GM18502 (cell line): Measurements from ENCODE around the gene PHC2.

Experiments used
- ATAC-seq: cut with Tn5 transposase; IDR thresholded peaks from one replicate; pipeline ENCODE4 v1.9.1; 2021; ENCODE audit warnings: mild to moderate bottlenecking; ENCODE audit not compliant: unreplicated experiment, poor library complexity

PHC2 gene

DNA sequence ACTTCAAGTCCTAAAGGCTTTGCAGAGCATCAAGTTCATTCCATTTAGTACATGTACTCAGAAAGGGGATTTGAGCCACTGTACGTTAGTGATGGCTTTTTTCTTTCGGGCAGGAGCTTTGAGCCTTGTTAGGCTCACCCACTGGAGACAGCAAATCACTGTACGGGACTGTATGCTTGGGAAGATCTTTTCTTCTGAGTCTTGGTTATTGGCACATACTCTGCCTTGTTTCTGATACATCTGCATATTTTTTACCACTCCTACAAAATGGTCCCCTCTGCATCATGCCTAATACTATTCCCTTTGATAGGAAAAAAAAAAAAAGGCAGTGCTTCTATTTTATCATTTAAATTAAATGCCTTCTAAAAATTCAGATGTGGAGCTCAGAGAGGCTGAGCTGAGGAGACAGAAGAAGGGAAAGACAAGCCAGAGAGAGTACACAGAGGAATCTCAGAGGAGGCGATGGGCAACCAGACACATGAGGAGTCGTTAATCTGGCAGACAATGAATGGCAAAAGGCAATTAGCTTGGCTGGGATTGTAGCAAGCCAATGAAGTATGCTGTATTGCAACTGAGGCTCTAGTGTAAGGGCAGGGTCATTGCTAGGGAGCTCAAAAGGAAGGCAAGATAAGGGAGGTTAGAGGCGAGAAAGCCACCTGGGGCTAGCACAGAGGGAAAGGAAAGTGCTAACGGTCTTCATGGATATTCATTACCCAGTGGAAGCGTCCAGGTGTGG, 39.4 kb downstream of the PHC2 start:
- ATAC-seq, result no peak

DNA sequence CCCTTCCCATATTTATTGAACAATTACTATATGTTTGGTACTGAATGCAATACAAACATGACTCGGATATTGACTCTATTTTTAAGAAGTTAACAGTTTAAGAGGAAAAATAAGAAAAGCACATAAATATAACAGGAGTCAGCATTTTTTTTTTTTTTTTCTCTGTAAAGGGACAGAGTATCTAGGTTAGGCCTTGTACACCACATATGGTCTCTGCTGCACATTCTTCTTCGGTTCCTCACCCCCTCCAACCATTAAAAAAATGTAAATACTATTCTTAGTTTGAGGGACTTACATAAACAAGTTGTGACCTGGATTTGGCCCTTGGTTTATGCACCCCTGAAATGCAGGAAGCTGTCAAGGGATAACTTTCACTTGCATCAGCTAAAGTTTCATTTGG, 40.4 kb downstream of the PHC2 start:
- ATAC-seq, result no peak

DNA sequence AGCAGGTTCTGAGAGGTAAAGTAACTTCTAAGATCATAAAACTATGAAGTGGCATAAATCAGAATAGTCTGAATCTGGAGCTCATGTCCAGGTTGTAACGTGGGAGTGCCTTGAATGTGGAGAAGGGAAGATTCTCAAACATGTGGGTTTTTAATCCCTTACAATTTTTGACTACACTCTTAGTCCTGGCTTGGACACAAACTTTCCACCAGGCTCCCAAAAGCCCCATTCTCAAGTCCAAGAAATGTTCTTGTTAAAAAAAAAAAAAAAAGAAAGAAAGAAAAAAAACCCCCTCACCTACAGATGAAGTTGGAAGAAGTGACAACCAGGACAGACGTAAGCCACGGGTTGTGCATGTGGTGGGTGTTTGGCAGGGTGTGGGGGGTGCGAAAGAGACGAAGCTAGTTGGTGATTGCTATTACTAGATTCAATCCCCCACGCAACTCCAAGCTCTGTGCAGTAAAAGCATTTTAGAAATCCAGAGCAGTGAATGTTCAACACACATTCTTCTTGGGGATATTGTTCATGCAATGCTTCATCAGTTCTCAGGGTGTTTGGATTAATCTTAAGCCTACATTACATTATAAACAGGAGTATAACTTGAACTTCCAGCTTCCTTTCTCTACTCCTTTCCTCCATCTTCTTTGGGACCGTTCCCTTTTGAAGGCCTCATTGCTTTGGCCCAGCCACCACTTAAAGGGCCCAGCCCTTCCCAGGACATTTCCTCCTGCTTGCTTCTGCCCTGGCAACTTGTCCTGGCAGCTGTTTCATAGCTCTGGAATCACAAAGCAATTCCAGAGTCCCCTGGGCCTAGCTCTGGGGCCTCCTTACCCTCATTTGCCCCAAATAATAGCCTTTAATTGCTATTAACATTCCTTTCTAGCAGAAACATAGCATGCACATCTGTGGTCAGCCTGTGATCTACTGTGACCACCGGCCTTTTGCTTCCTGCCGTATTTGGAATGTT, 41.8 kb downstream of the PHC2 start:
- ATAC-seq, result no peak

DNA sequence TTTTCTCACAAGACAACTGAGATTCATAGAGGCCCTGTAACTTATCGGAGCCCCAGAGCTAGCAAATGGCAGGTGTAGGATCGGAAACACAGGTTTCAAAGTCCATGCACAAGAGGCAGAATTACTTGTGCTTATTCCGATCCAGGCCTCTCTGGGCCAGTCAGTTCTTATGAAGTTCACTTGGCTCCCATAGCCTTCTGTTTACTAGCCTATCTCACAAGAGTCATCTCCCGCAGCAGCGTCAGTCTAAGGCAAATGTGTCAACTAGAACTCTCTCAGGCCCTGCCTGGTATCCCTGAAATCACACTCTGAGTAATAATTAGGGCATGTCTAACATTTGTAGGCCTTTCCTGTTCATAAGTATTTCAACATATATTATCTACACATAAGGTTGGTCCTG, 43.3 kb downstream of the PHC2 start:
- no peak for ATAC-seq

DNA sequence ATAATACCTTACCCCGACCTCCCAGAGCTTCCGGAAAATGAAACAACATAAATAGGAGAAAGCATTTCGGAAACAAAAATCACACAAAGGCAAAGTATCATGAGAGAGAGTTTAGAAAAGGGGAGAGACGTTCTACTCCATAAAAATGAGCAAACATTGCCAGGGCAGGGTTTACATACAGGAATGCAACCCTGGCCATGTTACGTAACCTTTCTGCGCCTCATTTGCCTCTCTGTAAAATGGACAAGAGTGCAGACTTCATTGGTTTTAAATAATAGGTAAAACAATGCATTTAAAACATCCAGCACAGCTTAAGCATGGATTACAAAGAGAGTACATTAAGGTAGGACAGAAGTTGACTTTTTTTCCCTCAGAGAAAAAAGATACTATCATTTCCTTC, 45.6 kb downstream of the PHC2 start:
- ATAC-seq, result no peak

DNA sequence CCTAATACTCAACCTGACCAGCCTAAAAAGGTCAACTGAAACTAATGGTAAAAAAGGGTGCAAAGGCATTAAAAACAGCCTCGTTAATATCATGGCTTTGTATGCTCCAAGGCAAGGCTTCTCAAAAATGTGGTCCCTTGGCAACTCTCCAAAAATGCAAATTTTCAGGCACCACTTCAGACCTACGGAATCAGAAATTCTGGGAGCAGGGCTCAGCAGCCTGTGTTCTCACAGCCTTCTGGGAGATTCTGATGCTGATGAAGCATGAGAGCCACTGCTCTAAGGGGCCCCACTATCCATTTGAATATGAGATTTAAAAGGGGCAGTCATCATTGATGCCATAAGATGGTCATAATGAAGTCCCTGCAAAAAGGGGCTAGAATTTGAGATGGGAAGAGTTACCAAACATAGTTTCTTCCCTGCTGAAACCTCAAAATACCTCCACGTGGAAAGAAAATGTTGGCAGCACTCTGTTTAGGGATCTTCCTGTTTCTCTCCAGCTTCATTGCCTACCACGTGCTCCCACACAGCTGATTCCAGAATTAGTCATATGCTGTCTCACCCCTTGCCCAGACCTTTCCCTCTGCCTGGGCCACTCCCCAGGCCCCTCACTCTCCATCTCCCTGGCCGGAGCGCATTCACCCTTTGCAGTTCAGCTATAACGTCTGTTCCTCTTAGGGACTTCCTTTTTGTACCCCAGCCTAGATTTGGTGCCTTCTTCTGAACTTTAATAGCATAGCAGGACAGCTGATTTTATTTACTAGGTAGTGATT, 46.7 kb downstream of the PHC2 start:
- ATAC-seq, result no peak

DNA sequence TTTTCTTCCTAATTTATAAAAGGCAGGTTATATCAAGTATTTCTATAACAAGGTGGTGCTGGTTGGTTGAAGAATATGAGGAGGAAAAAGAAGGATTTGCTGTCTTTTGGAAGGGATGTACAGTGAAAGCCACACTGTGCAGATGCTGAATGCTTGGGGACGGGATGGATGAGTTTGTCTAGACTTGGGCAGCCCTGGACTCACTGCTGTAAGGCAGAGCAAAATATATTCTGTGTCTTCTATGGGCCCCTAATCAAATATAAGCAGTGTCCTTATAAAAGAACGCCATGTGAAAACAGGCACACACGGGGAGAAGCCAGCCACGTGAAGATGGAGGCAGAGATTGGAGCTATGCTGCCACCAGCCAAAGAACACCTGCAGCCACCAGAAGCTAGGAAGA, 47.4 kb downstream of the PHC2 start:
- ATAC-seq, result no peak

DNA sequence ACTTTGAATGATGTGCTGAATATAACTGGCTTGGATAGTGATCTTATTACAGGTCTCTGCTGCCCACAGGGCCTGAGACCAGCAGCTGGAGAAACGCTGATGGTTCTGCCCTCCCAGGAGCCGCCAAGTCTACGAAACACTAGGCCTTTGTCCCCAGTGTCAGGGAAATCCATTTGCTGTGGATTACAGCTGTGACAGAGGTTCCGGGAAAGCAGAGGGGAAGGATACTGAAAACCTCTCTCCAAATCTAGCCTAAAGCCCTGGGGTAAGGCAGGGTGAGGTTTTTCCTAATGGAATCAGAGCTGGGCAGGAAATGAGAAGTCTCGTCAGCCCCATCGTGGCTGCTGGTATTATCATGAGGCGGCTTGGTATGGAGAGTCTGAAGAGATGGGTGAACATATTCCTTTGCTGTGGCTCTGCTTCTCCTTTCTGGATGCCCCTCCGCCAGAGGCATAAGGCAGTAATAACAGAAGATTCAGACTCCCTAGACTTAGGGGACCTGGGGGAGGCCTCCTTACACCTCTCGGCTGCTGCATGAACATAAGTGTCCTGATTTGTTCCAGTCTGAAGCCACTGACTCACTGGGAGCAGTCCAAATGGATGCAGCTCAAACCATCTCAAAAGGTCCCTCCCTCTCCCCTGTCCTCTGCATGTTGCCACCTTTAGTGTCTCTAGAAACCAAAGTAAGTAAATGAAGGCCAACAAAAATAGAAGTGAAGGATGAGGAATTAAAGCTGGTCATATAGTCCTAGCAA, 48.1 kb downstream of the PHC2 start:
- ATAC-seq, result no peak

DNA sequence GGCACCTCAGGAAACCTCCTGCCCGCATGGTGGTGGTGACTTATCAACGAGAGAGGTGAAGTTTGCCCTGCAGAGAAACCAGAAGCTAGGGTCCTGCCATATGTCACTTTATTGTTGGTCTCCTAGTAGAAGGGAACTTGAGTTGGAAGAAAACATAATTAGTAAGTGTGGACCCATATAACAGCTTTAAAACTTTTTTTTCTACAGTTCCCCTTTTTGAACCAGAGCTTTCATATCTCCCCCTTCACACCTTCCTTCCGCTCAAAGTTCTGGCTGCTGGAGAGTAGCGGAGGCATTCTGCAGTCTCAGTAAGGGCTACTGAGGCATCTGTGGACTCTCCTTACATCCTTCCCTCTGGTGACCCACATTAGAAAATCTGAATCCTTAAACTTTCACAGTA, 48.9 kb downstream of the PHC2 start:
- ATAC-seq, result no peak

DNA sequence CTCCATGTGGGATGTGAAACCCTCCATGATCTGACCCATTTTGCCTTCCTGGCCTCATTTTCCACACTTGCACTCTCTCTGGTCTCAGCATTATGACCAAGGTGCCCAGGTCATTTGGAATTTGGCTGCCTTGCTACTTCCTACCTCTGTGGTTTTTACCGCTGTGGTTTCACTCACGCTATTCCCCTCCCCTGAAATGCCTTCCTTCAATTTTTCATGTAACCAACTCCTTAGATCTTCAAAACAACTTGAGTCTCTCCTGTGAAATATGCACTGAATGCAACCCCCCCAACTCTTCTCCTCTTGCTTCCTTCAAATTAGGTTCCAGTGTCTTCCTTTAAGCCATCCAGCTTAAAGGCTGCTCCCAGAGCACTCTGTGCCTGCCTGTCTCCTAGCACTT, 50.1 kb downstream of the PHC2 start:
- ATAC-seq, result no peak

DNA sequence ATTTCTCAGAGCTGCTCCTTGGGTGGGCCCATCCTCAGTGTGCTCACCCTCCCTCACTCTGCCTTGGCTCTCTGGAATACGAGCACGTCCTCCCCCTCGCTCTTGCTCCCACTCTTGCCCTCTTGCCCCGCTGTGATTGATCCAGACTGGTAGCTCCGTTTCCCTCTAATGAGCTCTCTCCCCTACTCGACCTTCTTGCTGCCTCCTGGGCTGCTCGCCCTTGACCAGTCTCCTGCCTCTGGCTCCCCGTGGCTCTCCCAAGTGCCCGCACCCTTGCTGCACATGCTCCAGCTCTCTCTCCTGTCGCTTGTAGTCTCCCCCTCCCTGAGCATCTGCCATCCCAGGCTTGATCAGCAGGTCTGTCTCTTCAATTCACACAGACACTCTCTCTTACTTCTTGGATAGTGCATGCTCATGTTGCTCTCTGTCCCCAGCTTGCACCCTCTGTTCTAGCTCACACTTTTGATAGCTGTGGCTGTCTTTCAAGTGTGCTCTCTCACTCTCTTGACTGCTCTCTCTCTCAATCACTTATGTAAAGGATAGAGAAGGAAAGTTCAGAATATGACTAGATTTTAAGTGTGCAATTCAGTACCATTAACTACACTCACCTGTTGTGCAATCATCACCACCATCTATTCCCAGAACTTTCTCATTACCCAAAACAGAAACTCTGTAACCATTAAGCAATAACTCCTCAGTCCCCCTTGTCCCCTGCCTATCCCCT, 51.1 kb downstream of the PHC2 start:
- no peak for ATAC-seq

DNA sequence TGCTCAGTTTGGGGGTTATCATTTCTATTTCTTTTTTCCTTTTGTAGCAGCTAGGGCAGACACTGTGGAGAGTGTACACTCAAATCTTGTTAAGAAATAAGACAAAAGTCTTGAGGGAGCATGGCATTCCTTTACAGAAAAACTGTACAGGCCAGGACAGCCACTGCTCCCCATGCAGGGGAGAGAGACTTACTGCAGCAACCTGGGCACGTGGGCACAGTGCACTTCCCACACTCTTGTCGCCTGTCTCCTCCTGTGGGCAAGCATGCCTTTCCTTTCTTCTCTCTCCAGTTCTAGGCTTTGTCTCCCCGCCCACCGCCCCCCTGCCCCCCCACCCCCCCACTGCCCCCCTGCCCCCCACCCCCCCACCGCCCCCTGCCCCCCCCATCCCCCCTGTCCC, 51.9 kb downstream of the PHC2 start:
- no peak for ATAC-seq

DNA sequence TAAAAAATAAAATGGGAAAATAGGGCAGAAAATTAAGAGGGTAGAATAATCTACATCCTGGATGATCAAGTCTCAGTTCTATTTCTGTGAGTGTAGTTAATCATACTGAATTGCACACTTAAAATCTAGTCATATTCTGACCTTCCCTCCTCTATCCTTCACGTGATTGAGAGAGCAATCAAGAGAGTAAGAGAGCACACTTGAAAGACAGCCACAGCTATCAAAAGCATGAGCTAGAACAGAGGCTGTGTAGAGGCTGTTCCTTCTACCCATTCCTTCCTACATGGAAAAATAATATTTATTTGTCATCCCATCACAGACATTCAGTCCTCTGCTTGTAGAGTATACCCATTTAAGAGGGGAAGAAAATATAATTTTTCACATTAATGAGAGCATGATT, 52.4 kb downstream of the PHC2 start:
- ATAC-seq, result no peak

DNA sequence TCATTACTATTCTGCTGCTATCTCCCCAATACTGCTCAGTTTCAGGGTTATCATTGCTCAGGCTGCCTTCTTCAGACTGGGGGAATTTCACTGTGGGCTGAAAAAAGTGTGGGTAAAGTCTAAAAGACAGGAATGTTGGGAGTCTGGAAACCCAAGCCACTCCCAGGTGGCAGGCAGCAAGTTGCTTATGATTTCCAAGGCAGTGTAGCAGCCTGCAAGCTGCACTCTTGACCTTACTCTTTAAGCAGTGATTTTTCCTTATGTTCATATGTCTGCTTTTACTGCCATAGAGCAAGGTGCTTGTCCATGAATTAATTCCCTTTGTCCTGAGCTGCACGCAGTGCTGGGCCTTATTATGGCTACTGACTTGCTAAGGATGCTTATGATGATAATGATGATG, 53.1 kb downstream of the PHC2 start:
- ATAC-seq, result no peak

DNA sequence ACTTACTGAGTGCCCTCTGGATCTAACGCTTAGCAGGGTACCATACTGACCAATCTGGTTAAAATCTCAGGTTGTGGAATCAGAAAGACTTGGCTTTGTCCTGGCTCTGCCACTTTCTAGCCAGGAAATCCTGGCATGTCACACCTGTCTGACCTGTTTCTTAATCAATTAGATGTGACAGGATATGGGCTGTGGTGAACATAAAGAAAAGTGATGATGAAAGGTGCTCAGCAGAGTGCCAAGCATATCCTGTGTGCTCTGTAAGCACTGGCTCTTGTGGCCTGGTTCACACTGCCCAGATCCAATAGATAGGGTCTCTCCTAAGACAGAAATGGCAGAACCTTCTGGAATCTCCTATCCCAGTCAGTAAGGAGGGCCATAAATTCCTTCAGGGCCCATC, 53.9 kb downstream of the PHC2 start:
- ATAC-seq, result no peak

DNA sequence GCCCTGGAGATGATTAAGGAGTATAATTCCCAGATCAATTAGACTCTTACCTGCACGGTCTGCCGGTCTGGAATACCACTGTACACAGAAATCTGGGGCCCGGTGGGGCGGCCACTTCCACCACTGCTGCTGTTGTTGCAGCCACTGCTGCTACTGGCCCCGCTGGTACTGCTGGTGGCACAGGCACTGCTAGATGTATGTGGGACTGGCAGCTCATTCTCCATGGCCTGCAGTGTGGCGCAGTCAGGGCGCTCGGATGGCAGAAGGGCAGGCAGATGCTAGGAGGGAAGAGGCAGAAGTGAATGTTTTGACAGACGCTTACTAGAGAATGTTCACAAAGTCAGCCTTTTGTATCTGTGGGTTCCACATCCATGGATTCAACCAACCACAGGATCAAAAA, 55.6 kb downstream of the PHC2 start:
- ATAC-seq, result no peak

DNA sequence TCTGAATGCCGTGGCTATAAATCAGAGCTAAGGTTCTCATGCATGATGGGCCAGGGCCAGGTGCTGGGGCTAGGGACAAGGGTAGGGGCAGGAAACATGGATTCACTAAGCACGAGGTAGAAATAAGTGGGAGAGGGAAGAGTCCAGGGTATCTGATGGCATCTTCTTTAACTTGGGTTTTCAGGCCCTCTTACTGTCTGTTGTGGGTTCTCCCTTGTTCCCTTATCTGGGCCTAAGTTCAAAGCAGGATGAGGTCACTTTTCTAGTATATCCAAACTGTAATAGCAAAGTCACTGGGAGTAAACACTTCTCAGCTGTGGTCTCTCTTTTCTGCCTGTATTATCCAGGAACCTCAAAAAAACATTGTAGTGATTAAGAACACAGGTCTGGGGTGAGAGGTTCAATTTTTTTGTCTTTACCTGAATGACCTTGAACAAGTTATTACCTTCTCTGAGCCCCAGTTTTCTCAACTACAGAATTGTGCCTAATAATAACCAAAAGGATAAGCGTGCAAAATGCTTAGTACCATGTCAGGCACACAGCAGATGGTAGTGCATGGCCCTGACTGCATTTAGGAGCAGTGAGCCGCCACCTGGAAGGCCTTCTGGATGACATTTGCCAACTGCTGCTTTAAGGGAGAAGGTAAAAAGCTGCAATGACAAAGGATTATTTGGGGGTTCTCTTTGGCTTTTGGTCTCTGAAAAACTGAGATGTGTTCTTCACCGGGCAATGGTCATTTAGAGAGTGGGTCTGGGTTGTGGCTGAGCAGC, 56.4 kb downstream of the PHC2 start:
- no peak for ATAC-seq

DNA sequence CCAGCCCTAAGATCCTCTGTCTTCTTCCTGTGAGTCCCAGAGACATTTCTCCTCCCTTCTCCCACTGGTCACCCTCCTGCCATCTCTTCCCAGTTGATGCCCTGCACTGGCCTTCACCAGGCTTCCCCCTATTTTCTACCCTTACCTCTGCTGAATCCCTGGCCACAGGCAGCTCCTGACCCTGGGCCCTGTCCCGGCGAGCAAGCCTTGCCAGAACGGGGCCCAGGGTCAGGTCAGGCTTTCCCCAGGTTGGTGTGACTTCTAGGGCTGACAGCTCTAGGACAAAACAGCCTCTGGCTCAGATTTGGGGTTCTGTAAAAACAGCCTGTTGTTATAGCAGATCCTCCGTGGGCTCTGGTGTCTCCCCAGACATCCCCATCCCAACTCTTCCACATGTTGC, 57.3 kb downstream of the PHC2 start:
- ATAC-seq, result no peak

DNA sequence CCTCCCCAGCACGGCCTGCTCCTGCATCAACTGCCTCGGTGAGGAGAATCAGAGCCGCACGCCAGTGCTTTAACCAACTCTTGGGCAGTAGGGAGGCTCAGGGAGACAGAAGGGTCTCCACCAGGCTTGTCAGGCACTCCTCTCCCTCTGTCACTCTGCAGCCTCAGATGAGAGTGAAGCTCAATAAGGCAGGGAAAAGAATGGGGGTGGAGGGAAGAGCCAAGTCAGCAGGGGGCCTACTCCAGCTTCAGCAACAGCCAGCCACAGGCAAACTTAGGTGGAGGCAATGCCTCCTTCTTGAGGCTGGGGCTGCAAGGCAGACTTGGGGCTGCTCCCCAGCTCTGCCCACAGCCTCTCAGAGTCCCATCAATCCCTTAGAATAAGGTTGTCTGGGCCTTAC, 58.2 kb downstream of the PHC2 start:
- no peak for ATAC-seq
